Measurements from ENCODE around the gene SF3A1. TPM values are rescaled to one million over a fixed set of nuclear protein-coding genes. Genes with fewer than 3 reads are reported as not detected.
A peak's percentile ranks its signal among the peaks of the same experiment; 100 is the strongest.

The SF3A1 gene
- total RNA-seq, 2 experiments from 2014 or later: 335 to 388 TPM

DNA sequence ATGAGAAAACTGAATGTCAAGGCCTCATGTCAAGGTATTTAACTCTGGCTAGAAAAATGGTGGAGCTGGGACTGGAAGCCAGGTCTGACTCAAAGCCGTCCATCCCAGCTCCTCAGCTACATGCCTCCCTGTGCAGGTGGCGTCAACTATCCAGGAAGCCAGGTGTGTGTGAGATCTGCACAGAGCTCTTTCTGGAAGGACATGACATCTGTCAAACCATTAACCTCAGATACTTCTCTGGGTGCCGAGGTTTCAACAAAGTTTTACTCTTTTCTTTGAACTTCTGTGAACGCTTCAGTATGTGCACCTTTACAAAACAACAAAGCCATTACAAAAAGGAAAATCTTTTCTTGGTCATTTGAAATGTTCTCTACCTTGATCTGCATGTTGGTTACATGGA, 60.4 kb downstream of the SF3A1 start:
- Mint-ChIP-seq H3K4me1 (ENCODE audit: low read depth) (peaks cover 73% of the 10 kb centered on the region), H3K9me3 (no peaks in the 10 kb centered on the region), H3K4me3 (peak overlapping the region; percentile 58), H3K27me3 (no peaks in the 10 kb centered on the region), H3K36me3 (ENCODE audit: low read depth) (peaks cover 92% of the 10 kb centered on the region), H3K27ac (peak overlapping the region; percentile 83)
- intact Hi-C loops (cut with DNase I, micrococcal nuclease): loop anchor here in 1 of 2 experiments (1.0 to 2.0 kb wide), 2 partner anchors 9 to 16 kb away; no protein-coding TSS in a partner anchor
- Histone ChIP-seq H3K9me3 (ENCODE audit: control insufficient read depth in 1 of 2, insufficient read depth in 1 of 2, low read length in 2 of 2) (no peaks in the 10 kb centered on the region), H3K27me3 (ENCODE audit: control insufficient read depth in 1 of 2, insufficient read depth in 2 of 2, low read length in 2 of 2) (no peaks in the 10 kb centered on the region), H3K27ac (ENCODE audit: low read depth in 1 of 2, low read length in 2 of 2) (peak overlapping the region; percentile 63 to 66), H3K36me3 (ENCODE audit: insufficient read depth, low read length) (peaks cover 96% of the 10 kb centered on the region), H3K4me1 (ENCODE audit: insufficient read depth, low read length) (peaks cover 78% of the 10 kb centered on the region), H3K4me3 (ENCODE audit: low read length) (no peak overlapping the region)
- ChIA-PET POLR2A (interaction anchor here (0.5 to 9.8 kb wide), 10 partner anchors 8 to 781 kb away, joined by 3 to 268 read pairs (median 4); partner anchors contain the start of genes CCDC157, SF3A1 and TBC1D10A), CTCF (interaction anchor here (0.8 to 1.5 kb wide), 4 partner anchors 8 to 91 kb away, joined by 3 to 6 read pairs (median 4); partner anchors contain the start of gene RNF215)
- ATAC-seq (ENCODE audit: poor library complexity) (peak; percentile 74), DNase-seq (peak in 2 of 14 experiments; percentile 30 to 41)
- no peak for TF ChIP-seq CTCF (IDR thresholded peaks at IDR 0.05)

- CTCF ChIA-PET: interaction anchor here (1.1 to 1.5 kb wide), 2 partner anchors 8 to 92 kb away, joined by 3 to 6 read pairs; partner anchors contain the start of gene RNF215
- POLR2A ChIA-PET: interaction anchor here (0.9 to 9.8 kb wide), 4 partner anchors 10 to 60 kb away, joined by 3 to 268 read pairs (median 7); partner anchors contain the start of gene TBC1D10A
- peaks cover 70% of the 10 kb centered on the region for H3K4me1 Mint-ChIP-seq (ENCODE audit: low read depth)
- intact Hi-C loops (cut with DNase I, micrococcal nuclease): no loop called here
- no peak for TF ChIP-seq CTCF (IDR thresholded peaks at IDR 0.05)
- no peaks in the 10 kb centered on the region for H3K9me3 Mint-ChIP-seq
- peaks cover 92% of the 10 kb centered on the region for H3K36me3 Mint-ChIP-seq (ENCODE audit: low read depth)
- Histone ChIP-seq H3K4me3 (ENCODE audit: low read length) (no peak overlapping the region), H3K27me3 (ENCODE audit: control insufficient read depth in 1 of 2, insufficient read depth in 2 of 2, low read length in 2 of 2) (no peaks in the 10 kb centered on the region), H3K27ac (ENCODE audit: low read depth in 1 of 2, low read length in 2 of 2) (peak overlapping the region; percentile 63 to 66), H3K36me3 (ENCODE audit: insufficient read depth, low read length) (peaks cover 90% of the 10 kb centered on the region), H3K4me1 (ENCODE audit: insufficient read depth, low read length) (peaks cover 76% of the 10 kb centered on the region), H3K9me3 (ENCODE audit: control insufficient read depth in 1 of 2, insufficient read depth in 1 of 2, low read length in 2 of 2) (no peaks in the 10 kb centered on the region)
- H3K27me3 Mint-ChIP-seq: no peaks in the 10 kb centered on the region
- peak overlapping the region; percentile 83 for H3K27ac Mint-ChIP-seq
- no peak for DNase-seq
- ATAC-seq (ENCODE audit: poor library complexity): no peak
- peak overlapping the region; percentile 58 for H3K4me3 Mint-ChIP-seq
Measured at GRCh38 chr22:30295576-30295975, 61.1 kb downstream of the SF3A1 start.

DNA sequence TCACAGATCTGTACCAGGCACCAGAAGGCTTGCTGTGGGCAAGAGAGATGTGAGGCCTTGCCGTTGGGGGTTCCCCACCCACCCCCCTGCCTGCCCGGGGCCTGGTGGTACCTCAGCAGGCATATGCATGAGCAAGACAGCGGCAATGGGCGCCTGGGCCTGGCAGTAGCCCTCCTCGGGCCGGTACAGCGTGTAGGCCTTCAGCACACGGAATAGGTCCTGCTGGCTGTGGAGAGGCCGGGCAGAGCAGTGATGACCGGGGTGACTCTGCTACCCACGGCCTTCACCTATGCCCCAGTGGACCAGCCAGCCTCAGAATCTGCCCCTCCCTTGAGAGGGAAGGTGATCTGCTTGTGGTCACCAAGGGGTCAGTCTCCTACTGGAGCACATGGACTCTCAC, 61.9 kb downstream of the SF3A1 start:
- Mint-ChIP-seq H3K4me1 (ENCODE audit: low read depth) (peaks cover 74% of the 10 kb centered on the region), H3K36me3 (ENCODE audit: low read depth) (peaks cover 97% of the 10 kb centered on the region)

More for the DNA sequence above, 61.9 kb downstream of the SF3A1 start:
- ChIA-PET POLR2A (interaction anchor here (0.9 to 9.8 kb wide), 3 partner anchors 10 to 61 kb away, joined by 3 to 268 read pairs (median 8); partner anchors contain the start of gene TBC1D10A), CTCF (no interaction called here)
- Mint-ChIP-seq H3K27ac (peak overlapping the region; percentile 83), H3K4me3 (no peak overlapping the region), H3K27me3 (no peaks in the 10 kb centered on the region), H3K9me3 (no peaks in the 10 kb centered on the region)
- DNase-seq (no peak), ATAC-seq (ENCODE audit: poor library complexity) (no peak)
- TF ChIP-seq CTCF (IDR thresholded peaks at IDR 0.05): no peak
- Histone ChIP-seq H3K27ac (ENCODE audit: low read depth in 1 of 2, low read length in 2 of 2) (peak overlapping the region; percentile 63 to 66), H3K9me3 (ENCODE audit: control insufficient read depth in 1 of 2, insufficient read depth in 1 of 2, low read length in 2 of 2) (no peaks in the 10 kb centered on the region), H3K4me3 (ENCODE audit: low read length) (no peak overlapping the region), H3K4me1 (ENCODE audit: insufficient read depth, low read length) (peaks cover 76% of the 10 kb centered on the region), H3K36me3 (ENCODE audit: insufficient read depth, low read length) (peaks cover 84% of the 10 kb centered on the region), H3K27me3 (ENCODE audit: control insufficient read depth in 1 of 2, insufficient read depth in 2 of 2, low read length in 2 of 2) (no peaks in the 10 kb centered on the region)
- intact Hi-C loops (cut with DNase I, micrococcal nuclease): no loop called here
